Activated CD4-positive, alpha-beta T cell treated with anti-CD3 and anti-CD28 coated beads for 1 hour (primary cell): ENCODE results near the gene PTPRN2.

Experiments used
- DNase-seq: peaks from one replicate; pipeline ENCODE4 v3.0.0-alpha.2; 2020

PTPRN2 gene

DNA sequence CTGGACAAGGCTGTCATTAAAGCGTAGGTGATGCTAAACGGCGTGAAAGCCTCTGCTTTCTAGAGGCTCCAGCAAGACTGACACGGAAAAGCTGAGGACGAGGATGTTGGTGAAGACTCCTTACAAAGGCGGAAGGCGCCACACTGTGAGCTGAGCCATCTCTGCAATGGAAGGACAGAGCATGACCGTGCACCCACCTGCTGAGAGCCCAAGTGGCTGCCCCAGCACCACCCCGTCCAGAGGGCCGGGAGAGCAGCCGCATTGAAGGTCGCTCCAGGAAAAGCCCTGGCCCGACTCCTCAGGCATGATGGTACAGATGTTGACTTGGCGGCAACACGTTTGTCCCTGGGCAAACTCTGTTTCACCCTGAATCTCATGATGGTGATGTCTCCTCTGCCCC, 758.1 kb downstream of the PTPRN2 start:
- no peak for DNase-seq

DNA sequence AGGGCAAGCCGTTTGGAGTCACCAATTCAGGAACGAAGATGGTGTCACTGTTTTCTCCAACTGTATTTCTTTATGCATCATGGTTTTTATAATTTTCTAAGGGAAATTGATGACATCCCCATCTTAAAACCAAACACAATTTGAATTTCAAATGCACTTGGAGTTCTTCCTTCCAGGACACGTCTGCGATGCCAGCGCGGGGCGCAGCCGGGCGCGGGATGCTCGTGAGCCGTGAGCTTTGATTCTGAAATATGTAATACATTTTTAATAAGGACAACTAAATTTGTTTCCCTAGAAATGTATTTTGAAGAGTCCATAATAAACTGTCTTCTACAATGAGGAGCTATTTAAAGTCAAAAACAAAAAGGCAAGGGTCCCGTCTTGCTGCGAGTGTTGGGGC, 758.7 kb downstream of the PTPRN2 start:
- DNase-seq, result no peak

DNA sequence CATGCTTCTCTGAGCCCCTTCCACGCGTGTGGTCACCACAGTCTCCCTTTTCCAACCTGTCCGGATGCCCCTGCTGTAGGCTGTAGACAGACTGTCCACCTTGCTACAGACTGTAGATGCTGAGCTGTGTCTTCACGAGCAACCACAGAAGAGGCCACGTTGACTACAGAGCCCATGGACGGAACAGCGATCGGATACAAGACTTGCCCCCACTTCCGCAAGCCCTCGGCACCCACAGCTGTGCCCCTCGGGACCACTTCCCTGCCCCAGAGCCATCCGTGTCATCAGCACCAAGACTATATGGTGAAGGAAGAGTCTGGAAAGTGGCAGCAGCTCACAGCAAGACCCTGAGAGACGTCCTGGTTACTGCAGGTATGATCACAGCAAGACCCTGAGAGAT, 759.4 kb downstream of the PTPRN2 start:
- no peak for DNase-seq

DNA sequence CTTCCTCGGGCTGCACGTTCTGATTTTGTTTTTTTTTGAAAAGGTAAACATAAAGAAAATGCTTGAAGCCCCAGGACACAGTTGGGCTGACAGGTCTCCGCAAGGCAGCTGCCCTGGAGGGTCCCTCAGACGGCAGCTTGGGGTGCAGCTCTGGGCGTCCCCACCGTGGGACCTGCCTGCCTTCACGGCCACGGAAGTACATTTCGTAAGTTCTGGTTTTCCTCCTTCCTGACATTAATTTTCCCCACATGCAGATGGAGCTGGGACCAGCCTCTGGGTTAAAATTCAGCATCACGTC, 759.8 kb downstream of the PTPRN2 start:
- DNase-seq, result no peak

DNA sequence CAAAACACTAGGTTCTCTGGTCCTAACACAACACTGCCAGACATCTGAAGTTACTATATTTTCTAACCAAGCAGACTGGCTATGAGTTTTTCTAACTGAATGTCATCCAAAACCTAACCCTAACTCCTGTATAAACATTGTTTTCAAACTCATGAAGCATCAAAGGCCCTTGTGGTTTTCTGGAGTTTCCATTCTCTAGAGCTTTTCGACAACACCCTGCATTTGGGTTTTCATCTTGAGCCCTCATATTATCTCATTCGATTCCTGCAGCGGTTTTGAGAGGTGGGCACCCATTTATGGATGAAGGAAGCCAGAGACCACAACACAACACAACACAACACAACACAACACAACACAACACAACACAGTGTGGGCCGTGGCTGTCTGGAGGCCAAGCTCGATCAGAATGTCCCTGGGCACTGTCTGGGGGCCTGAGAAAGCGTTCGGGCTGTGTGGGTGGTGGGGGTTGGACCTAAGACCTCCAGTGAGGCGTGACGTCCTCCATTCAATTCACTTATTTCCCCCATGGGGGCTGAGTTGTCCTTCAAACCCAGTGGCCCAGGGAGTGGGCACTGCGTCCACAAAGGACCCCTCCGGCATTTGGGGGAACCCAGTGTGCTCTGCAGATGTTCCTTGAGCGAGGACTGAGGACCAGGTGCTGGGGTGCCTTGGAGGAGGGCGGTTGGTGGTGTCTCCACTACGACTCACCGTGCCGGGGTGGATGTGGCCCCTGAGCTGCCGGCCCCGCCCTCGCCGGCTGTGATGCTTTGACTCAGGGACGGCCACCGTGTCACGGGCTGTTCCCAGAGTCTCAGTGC, 760.4 kb downstream of the PTPRN2 start:
- DNase-seq, result no peak

DNA sequence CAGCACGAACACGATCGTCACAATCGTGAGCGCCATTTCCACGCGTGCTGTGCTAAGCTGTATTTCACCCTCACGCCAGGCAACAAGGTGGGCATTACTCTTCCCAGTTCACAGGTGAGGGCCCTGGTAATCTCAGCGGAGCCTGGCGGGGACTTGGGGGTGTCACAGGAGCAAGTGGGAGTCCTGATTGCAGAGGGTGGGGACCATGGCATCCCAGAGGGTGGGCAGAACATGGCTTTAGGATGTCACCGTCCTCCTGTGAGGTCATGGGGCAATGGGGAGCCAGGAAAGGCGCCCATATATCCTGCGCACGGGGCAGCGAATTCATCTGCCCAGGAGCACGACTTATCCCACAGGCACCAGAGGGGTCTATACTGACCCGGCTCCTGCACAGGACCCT, 761.1 kb downstream of the PTPRN2 start:
- no peak for DNase-seq

DNA sequence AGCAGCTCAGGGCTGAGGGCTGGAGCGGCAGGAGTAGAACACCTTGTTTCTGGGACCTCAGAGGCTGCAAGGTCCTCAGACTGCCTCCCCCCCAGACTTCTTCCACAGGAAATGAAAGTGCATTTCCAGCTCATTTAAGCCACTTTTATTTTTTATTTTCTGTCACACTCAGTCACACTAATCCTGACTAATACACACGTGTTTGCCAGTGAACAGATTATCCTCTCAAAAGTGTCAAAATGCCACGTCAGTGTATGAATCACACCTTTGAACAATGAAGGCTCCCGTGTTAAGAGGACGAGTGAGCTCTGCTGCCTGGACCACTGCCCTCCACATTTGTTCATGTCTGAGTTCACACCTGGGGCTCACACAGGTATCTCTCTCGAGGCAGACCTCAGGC, 762.3 kb downstream of the PTPRN2 start:
- DNase-seq, result no peak

DNA sequence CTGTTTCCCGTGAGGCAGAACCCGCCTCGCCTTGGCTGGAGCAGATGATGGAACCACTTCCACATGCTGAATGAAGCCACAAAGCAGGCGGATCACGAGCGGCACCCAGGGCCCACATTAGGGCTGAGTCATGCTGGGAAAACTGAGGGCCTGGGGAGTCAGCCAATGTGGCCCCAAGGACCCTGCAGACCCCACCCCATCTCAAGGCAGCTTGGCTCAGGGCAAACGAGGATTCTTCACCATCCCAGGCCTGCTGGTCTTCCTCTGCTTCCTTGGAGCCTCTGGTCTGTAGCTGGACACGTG, 762.9 kb downstream of the PTPRN2 start:
- DNase-seq, result no peak

DNA sequence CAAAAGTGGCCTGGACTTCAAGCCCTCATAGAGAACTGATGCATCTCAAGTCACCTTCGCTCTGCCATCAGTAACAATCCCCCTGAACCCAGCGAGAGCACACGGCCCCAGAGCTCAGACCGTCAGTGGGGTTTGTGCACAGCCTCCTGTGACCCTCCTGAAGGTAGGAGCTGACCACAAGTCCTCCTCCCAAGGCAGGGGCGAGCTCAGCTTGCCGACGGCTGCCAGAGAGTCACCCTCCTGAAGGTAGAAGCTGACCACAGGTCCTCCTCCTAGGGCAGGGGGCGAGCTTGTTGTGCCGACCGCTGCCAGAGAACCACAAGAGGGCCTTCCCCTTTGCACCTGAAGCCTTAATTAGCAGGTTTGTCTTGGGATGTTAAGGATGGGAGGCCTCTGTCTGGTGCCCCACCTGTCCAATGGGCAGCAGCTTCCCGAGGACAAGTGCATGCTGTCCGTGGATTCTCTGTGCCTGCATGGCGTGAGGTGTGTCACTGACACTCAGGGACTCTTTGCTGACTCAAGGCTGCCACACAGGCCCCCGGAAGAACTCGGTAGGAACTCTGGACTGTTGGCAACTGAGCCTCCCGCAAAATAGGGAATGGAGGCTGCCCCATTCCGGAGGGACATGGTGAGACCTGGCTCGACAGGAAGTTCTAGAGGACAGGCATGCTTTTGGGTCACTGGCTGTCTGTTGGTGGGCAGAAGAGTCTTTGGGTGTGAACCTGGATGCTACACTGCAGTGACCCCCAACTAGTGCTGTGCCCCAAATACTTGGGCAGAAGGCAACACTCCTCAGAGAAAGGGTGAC, 763.4 kb downstream of the PTPRN2 start:
- DNase-seq, result no peak

DNA sequence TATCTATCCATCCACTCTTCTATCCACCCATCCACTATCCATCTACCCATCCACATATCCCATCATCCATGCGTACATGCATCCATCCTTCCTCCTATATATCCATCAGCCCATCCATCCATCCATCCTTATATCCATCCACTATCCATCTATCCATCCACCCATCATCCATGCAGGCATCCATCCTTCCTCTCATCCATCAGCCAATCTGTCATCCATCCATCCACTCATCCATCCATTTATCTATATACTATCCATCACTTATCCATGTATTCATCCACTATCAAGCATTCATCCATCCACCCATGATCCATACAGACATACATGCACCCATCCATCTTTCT, 765.0 kb downstream of the PTPRN2 start:
- no peak for DNase-seq

DNA sequence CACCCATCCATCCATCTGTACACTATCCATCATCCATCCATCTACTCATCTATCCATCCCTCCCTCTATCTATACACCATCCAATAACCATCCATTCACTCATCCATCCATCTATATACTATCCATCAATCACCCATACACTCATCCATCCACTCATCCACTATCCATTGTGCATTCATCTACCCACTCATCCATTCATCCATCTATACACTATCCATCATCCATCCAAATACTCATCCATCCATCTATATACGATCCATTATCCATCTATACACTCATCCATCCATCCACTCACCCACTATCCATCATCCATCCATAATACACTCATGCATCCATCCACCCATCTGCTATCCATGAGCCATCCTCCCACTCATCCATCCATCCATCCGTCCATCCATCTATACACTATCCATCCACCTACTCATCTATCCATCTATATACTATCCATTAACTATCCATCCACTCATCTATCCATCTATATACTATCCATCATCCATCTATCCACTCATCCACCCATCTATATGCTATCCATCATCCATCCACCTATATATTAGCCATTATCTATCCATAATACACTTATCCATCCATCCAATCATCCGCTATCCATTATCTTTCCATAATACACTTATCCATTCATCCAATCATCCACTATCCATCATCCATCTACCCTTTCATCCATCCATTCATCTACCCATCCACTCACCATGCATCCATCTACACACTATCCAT, 765.5 kb downstream of the PTPRN2 start:
- no peak for DNase-seq

DNA sequence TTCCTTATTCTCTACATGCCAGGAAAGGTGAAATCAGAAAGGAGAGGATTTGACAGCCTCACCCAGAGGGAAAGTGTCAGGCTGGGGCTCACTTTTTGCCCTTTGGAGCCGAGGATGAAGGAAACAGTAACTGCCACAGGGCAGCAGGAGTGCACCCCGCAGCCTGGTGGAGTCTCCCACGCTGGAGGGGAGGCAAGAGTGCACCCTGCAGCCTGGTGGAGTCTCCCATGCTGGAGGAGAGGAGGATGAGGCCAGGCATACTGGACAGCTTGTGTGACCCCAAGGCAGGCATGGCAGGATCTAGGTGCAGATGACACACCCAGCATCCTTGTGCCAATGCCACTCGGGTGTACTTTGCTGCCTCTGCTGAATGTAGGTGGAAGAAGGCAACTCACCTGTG, 766.8 kb downstream of the PTPRN2 start:
- DNase-seq, result no peak

DNA sequence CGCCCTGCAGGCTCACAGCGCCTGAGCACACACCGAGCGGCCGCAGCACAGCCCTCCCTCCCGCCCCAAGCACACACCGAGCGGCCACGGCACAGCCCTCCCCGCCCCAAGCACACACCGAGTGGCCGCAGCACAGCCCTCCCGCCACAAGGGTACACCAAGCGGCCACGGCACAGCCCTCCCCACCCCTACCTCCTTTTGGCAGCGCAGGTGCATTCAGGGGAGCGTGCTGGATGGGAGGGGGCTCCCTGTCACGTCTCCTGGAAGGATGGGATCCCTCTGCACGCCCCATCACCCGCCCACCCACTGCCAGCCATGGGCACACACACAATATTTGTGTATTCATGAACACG, 768.2 kb downstream of the PTPRN2 start:
- DNase-seq, result no peak

DNA sequence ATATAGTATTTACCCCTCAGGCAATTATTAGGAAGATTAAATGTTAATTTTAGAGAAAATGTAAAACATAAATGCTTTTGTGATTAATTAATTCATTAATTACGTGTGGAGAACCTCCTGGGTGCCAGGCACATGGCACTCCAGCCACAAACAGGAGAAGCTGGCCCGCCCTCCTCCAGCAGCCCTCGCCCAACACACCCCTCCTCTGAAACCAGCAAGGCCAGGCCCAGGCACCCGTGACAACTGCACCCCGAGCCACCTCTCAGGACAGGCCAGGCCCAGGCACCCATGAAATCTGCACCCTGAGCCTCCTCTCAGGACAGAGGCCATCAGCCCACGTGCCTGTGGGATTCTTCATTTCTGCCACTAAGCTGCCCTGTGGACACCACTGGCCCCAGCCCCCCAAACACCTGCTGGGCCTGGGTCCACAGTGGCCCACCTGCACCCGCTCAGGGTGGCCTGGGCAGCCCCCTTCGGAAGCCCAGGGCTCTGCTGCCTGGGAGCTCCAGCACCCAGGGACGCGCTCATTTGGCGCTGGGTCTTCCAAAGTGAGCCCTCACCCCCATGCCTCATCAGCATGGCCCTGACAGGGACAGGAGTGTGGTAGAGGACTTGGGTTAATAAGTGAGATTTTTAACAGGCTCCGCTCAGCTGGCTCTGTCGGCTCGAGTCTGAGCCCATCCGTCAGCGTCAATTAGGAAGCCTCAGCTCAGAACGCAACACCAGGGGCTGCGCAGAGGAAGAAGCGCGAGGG, 768.7 kb downstream of the PTPRN2 start:
- DNase-seq, result no peak

DNA sequence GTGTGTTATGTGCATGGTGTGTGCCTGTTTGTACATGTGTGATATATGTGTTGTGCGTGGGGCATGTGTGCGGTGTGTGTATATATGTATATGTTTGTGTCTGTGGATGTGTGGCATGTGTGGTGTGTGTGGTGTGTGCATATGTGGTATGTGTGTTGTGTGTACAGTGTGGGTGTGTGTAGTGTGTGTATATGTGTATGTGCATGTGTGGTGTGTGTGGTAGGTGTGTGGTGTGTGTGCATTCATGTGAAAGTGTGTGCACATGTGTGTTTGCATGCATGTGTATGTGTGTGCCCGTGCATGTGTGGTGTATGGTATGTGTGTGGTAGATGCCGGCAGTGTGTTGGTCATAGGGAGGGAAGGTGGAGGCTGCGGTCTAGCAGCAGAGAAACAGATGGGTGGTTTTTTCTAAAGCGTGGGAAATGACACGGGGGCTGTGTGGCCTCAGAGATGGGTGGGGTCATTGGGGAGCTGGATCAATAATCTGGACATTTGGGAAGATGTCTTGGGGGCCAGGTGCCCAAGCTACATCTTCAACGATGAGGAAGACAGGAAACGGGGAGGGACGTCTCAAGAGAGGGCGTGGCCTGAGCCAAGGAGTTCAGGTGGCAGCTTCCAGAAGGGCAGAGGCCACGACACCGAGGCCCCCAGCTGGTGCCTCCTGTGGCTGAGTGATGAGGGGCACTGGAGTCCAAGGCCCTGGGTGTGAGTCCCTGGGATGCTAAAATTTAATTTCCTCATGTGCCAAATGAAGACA, 769.5 kb downstream of the PTPRN2 start:
- DNase-seq, result no peak

DNA sequence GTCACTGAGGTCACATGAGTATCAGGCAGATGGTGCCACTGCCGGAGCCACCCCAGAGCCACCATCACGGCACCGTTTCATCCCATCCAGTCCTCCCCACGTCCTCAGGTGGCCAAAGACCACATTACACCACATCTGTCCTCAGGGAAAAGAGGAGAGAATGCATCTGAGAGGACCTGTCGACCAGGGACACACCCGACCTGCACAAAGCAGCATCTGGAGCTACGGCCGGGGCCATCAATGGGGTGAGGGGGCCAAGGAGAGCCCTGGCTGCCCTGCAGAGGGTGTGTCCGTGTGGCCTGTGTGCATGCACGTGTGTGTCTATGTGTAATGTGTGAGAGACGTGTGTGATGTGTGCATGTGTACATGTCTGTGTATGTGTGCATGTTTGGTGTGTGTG, 770.2 kb downstream of the PTPRN2 start:
- no peak for DNase-seq

DNA sequence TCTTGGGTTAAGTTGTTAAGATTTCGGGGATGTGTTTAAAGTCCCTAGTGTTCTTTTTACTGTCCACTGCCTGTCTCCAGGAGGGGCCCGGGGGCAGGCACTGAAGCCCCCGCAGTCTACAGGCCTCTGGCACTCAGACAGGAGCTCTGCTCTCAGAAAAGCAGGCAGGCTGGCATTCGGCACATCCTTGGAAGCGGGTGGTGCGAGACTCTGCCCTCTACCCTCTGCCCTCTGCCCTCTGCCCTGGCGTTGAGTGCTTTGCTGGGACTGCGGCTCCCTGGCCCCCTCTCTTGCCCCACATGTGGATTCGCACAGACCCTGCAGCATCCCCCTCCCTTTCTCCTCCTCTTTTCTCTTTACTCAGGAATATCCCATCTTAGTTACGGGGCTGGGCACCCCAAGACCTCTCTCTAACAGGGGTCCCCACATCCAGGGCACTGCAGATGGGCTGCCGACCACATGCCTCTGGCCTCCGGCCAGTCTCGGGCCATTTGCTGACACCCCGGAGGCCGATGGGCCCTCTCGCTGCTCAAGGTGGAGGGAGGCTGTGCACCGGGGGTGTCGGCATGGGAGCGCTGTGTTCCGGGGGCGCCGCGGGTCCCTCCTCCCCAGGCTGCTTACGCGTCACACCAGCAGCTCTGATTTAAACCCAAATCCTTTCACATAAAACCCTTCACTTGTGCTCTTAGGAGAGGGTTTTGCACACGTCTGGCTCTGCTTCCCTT, 770.9 kb downstream of the PTPRN2 start:
- DNase-seq, result no peak

DNA sequence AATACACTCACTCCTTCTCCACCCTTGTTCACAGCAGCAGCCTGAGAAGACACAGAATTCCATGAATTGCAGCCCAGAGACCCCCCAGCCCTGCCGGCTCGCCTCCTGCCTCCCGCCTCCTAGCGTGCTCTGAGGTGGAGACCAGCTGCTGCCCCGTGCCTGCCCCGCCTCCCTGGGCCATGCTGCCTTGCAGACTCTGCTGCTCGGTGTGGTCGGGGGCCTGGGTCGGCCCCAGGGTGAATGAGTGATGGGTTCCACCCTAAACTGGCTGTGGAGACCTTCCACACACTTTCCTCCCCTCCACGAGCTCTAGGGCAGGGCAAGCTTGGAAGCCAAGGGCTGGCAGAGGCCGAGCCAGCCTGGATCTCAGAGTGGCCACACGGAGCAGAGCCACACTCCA, 771.5 kb downstream of the PTPRN2 start:
- no peak for DNase-seq

DNA sequence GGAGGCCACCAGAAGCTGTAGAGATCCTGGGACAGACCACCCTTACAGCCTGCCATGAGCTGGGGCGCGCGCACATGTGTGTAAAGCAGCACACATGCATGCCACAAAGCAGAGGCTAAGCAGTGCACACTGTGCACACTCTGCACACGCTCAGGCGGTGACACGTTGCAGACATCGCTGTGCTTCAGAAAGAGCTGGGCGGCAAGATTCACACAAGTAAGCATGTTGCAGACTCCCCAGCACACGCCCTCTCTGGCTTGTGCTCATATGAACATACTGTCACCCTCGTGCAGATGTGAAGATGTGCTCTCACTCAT, 772.0 kb downstream of the PTPRN2 start:
- no peak for DNase-seq

DNA sequence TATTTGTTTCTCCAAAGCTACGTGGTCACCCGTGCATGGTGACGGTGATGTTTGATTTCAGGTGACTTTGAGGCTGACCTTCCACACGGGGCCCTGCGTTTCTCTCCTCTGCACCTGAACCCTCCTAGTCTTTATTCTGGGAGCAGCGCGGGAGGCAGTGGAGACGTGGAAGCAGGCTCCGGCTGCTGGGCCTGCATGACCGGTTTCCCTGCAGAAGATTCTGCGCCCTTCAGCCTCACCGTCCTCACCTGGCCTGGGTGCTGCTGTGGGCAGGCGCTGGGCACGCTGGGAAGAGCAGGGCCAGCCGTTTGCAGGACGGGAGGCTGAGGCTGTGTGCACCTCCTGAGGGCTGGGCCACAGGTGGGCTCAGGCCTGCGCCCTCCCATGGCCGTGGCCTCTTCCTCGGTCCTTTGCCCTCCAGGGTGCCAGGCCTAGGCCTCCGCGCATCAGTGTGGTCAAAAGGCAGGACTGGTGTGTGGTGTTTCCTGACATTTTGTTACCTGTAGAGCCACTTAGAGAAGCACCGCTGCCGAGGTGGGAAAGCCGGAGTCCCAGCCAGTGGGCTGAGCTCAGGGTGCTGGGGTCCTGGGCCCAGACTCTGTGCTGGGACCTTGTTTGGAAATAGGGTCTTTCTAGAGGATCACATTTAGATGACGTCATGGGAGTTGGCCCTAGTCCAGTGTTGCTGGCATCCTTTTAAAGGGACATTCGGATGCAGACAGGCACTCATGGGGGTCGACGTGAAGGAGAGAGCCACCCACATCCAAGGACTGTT, 772.5 kb downstream of the PTPRN2 start:
- no peak for DNase-seq
